Spinal cord (tissue), 10 donors: ENCODE data around the gene SNRNP40. TPM values are rescaled to one million over a fixed set of nuclear protein-coding genes. Genes with fewer than 3 reads are reported as not detected.
A peak's percentile ranks its signal among the peaks of the same experiment; 100 is the strongest.

Source experiments
- DNase-seq, 6 donors: peaks; one replicate each; pipeline versions ENCODE4 v3.0.0 to v3.0.0-alpha.2; 2013 to 2015; ENCODE audit warnings: low spot score in 6 of 6, low read depth in 4 of 6
- H3K27ac ChIP-seq: one replicate; pipeline ENCODE4 v1.5.1; 2013; ENCODE audit warnings: low read depth, low read length, control low read depth
- H3K27me3 ChIP-seq: one replicate; pipeline ENCODE4 v1.6.1; 2013; ENCODE audit warnings: low read length; ENCODE audit not compliant: control insufficient read depth, insufficient read depth
- H3K36me3 ChIP-seq: one replicate; pipeline ENCODE4 v1.6.1; 2013; ENCODE audit warnings: low read length; ENCODE audit not compliant: control insufficient read depth, insufficient read depth
- H3K4me1 ChIP-seq: one replicate; pipeline ENCODE4 v1.6.1; 2013; ENCODE audit warnings: low read length; ENCODE audit not compliant: control insufficient read depth, insufficient read depth
- H3K4me3 ChIP-seq: one replicate; pipeline ENCODE4 v1.5.1; 2013; ENCODE audit warnings: low read depth, low read length, control low read depth
- H3K9me3 ChIP-seq: one replicate; pipeline ENCODE4 v1.6.1; 2013; ENCODE audit warnings: low read length; ENCODE audit not compliant: control insufficient read depth, insufficient read depth
- WGBS: methylation state at CpG from one replicate; pipeline ENCODE4 v1.1.5; 2013; ENCODE audit warnings: missing lambda C conversion rate; ENCODE audit not compliant: insufficient coverage; 5-methylcytosine and 5-hydroxymethylcytosine counted together
- polyA plus RNA-seq, 2 donors: library from polyadenylated mRNA; unstranded; fragments of 120-200 nt; gene quantifications; one replicate each; pipeline ENCODE4 v1.2.1, GENCODE V29; 2013; ENCODE audit not compliant: insufficient read length in 2 of 2
- total RNA-seq, 2 donors: library from RNA; depleted of rRNA in 1 of 2; stranded (reverse); fragments of 120-200 nt in 1 of 2; fragments of >200 nt in 1 of 2; gene quantifications; one replicate each; pipeline versions ENCODE4 v1.2.3 to v1.2.4, GENCODE V29; 2013 to 2014
- donor health status: healthy.

SNRNP40 gene
- total and polyA plus RNA-seq, 4 donors = 44.1 to 81.9 (median 64.1) TPM

DNA sequence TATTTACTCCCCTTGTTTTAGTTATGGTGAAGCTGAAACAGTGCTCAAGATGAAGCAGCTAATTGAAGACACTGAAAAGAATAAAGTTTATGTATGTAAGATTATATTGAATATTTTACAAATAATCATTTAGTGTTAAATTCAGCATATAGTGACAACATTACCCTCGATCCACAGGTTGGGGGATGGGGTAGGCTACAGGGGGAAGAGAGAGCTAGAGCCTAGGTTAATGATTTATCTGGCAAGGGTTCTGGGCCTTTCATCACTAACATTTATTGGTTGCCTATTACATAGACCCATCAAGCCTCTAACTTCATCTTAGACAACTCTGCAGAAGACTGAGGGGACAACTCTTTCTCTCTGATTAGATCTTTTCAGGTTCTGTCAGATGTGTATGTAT is 21.6 kb upstream of the SNRNP40 start:
- Histone ChIP-seq H3K9me3 (no peaks in the 10 kb centered on the region), H3K27ac (no peak overlapping the region), H3K36me3 (peaks cover 15% of the 10 kb centered on the region), H3K4me3 (no peak overlapping the region), H3K4me1 (no peaks in the 10 kb centered on the region), H3K27me3 (no peaks in the 10 kb centered on the region)
- WGBS = no CpG with 5 or more reads among the region's 1 CpG
- no peak for DNase-seq

DNA sequence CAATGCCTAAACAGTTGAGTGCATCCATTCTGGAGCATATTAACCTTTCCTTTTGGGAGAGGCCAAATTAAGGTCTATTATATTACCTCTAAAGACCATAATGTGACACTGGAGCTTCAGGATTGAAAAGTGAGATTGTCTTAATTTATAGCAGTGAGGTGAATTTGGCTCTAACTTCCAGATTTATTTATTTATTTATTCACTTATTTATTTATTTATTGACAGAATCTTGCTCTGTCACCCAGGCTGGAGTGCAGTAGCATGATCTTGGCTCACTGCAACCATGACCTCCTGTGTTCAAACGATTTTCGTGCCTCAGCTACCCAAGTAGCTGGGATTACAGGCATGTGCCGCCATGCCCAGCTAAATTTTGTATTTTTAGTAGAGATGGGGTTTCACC is 19.3 kb upstream of the SNRNP40 start:
- Histone ChIP-seq H3K36me3 (peaks cover 22% of the 10 kb centered on the region), H3K27me3 (no peaks in the 10 kb centered on the region), H3K27ac (no peak overlapping the region), H3K4me1 (no peaks in the 10 kb centered on the region), H3K9me3 (no peaks in the 10 kb centered on the region), H3K4me3 (no peak overlapping the region)
- WGBS = 100% methylated on average over 2 of the region's 3 CpGs
- no peak for DNase-seq

DNA sequence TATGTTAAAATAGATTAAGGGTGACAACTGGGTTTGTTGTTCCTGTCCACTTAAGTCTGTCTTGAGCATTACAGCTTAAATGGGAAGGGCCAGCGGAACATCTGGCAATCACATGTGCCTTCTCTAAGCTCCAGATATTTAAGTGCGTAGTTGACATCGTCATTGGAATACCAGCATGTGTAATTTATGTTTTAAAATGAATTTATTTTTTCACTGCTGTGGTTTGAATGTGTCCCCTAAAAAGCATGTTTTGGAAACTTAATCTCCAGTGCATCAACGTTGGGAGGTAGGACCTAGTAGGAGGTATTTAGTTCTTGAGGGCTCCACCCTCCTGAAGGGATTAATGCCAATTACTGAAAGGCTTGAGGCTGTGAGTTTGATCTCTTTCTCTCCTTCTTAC is 13.6 kb upstream of the SNRNP40 start:
- Histone ChIP-seq H3K36me3 (peaks cover 16% of the 10 kb centered on the region), H3K9me3 (no peaks in the 10 kb centered on the region), H3K4me1 (no peaks in the 10 kb centered on the region), H3K27ac (no peak overlapping the region), H3K27me3 (no peaks in the 10 kb centered on the region), H3K4me3 (no peak overlapping the region)
- DNase-seq = no peak
- 94% methylated on average over 3 of the region's 4 CpGs for WGBS

DNA sequence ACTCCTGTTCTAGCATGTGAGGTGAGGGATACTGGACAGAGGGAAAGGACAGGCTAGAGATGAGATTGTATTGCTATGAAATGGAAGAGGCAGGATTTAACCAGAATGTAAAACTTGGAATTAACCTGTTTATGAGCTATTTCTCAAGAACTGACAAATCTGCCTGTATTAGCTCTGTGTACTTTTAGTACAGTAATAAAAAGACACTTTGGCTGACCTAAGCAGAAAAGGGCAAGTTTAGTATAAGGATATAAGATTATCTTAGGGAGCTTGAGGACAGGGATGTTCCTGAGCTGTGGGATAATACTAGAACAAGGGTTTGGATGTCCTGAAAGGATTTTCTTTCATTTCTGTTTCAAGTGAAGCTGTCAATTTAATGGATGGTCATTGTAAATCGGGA is 11.4 kb upstream of the SNRNP40 start:
- Histone ChIP-seq H3K4me3 (no peak overlapping the region), H3K36me3 (peaks cover 12% of the 10 kb centered on the region), H3K27me3 (no peaks in the 10 kb centered on the region), H3K4me1 (no peaks in the 10 kb centered on the region), H3K9me3 (no peaks in the 10 kb centered on the region), H3K27ac (no peak overlapping the region)
- WGBS = no CpG with 5 or more reads among the region's 1 CpG
- no peak for DNase-seq

DNA sequence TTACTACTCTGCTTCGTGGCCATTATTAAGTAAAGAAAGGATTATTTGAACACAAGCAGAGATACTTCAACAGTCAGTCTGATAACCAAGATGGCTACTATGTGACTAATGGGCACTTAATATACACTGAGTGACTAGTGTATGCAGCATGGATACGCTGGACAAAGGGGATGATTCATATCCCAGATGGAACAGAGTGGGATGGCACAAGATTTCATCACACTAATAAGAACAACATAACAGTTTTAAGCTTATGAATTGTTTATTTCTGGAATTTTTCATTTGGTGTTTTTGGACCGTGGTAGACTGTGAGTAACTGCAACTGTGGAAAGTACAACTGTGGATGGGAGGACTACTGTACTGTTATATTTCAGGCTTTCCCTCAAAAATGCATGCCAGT is 9.7 kb upstream of the SNRNP40 start:
- Histone ChIP-seq H3K9me3 (no peaks in the 10 kb centered on the region), H3K36me3 (peaks cover 8% of the 10 kb centered on the region), H3K4me3 (no peak overlapping the region), H3K4me1 (no peaks in the 10 kb centered on the region), H3K27ac (no peak overlapping the region), H3K27me3 (no peaks in the 10 kb centered on the region)
- DNase-seq = no peak
- no CpG with 5 or more reads among the region's 3 CpGs for WGBS

DNA sequence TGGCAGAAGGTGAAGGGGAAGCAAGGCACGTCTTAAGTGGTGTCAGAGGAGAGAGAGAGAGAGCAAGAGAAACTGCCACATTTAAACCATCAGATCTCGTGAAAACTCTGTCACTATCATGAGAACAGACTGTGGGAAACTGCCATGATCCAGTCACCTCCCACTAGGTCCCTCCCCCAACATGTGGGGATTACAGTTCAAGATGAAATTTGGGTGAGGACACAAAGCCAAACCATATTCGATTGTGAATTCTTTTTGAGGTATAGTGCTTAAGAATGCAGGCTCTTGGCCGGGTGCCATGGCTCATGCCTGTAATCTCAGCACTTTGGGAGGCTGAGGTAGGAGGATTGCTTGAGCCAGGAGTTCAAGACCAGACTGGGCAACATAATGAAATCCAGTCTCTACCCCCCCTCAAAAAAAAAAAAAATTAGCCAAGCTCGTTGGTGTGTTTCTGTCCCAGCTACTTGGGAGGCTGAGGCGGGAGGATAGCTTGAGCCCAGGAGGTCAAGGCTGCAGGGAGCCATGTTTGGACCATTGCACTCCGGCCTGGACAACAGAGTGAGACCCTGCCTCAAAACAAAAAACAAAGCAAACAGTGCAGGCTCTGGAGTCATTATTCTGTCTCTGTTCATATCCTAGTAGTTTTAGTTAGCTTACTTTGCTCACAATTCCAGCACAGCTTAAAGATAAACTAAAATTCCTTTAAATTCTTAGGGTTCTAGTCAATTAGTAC is 6.3 kb upstream of the SNRNP40 start:
- DNase-seq = no peak
- WGBS = 100% methylated on average over 1 of the region's 7 CpGs

DNA sequence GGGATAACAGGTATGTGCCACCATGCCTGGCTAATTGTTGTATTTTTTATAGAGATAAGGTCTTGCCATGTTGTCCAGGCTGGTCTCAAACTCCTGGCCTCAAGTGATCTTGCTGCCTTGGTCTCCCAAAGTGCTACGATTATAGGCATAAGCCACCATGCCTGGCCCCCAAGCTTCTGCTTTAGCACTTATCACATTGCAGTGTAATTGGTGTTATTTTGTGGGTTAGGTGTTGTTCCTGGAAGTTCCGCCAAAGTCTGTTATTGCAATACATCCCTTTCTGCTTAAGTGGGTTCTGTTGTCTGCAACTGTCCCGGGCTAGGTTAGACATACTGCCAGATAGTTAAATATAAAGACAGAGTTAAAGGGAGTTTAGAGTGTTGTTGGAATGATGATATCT is 3.6 kb upstream of the SNRNP40 start:
- no peaks in the 10 kb centered on the region for H3K27me3 ChIP-seq
- 100% methylated on average over 2 of the region's 3 CpGs for WGBS
- no peaks in the 10 kb centered on the region for H3K9me3 ChIP-seq
- H3K36me3 ChIP-seq = peaks cover 4% of the 10 kb centered on the region
- peaks cover 9% of the 10 kb centered on the region for H3K4me1 ChIP-seq
- no peak overlapping the region for H3K27ac ChIP-seq
- H3K4me3 ChIP-seq = no peak overlapping the region
- DNase-seq = no peak

More for the DNA sequence above, 6.3 kb upstream of the SNRNP40 start:
- no peaks in the 10 kb centered on the region for H3K27me3 ChIP-seq
- H3K27ac ChIP-seq = no peak overlapping the region
- no peaks in the 10 kb centered on the region for H3K9me3 ChIP-seq
- H3K4me1 ChIP-seq = peaks cover 7% of the 10 kb centered on the region
- H3K4me3 ChIP-seq = no peak overlapping the region
- peaks cover 4% of the 10 kb centered on the region for H3K36me3 ChIP-seq

DNA sequence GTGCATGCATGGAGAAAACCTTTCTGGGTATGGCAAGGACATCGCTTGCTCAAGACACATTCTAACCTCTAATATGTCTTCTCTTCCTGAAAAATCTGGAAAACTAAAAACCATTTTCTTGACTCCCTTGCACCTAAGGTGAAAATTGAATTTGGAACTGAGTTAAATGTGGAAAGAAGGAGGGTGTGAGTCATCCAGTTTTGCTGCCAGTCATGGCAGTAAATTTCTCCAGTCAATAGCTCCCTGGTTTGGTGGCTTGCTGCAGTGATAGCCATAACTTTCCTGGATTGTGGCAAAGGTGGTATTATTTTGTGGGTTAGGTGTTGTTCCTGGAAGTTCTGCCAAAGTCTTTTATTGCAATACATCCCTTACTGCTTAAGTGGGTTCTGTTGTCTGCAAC is 2.8 kb upstream of the SNRNP40 start:
- no peak overlapping the region for H3K27ac ChIP-seq
- peaks cover 8% of the 10 kb centered on the region for H3K36me3 ChIP-seq
- H3K4me1 ChIP-seq = peaks cover 9% of the 10 kb centered on the region
- WGBS = no CpG with 5 or more reads among the region's 1 CpG
- H3K9me3 ChIP-seq = no peaks in the 10 kb centered on the region
- no peaks in the 10 kb centered on the region for H3K27me3 ChIP-seq
- H3K4me3 ChIP-seq = no peak overlapping the region
- DNase-seq = no peak

DNA sequence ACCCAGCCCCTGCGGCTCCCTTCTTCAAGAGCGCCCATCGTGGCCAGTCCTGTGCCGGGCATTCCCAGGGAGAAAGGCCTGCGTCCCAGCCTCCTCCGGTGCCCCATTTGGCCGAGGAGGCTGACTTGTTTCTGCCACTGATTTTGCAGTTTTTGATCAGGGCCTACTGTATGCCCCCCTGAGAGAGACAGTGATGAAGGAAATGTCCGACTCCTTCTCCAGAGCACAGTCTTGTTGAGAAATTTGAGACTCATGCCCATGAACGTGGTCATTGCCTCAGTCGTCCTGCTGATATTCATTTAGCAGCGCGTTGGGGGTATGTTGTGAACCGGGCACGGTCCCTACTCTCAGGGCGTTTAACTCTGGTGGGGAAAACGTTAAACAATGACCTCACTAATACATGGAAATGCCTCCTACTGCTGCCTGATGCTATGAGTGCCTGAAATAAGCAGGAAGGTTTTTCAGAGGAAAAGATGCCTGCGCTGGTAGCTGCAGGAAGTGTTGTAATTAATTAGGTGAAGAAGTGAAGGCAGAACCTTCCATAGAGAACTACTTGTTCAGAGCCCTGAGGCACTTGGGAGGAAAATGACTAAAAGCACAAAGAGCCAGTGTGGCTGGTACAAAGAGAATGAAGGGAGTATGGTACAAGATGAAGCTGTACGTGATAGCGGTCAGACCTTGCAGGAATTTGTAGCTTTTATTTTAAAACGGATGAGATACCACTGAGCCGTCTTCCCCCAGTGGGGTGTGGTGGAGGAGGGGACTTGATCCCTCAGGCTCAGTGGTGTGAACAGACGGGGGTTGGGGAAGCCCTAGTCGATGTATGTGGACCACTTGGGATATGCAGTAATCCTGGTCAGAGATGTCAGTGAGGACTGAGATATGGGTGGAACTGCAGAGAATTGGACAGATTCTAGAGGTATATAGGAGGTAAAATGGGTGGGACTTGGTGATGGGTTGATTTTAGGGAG is 974 bp upstream of the SNRNP40 start:
- Histone ChIP-seq H3K27ac (peak overlapping the region; percentile 94), H3K4me3 (peak overlapping the region; percentile 89), H3K9me3 (no peaks in the 10 kb centered on the region), H3K27me3 (no peaks in the 10 kb centered on the region), H3K36me3 (peaks cover 15% of the 10 kb centered on the region), H3K4me1 (peaks cover 9% of the 10 kb centered on the region)
- 2% methylated on average over 21 of the region's 23 CpGs for WGBS
- peak in 4 of 6 donors; percentile 3 to 55 (median 28) for DNase-seq
